Measurements from ENCODE around the gene MRGPRX2. TPM values are rescaled to one million over a fixed set of nuclear protein-coding genes. Genes with fewer than 3 reads are reported as not detected.

The MRGPRX2 gene
- polyA plus RNA-seq (2011; rRNA removed) (not detected in 2 replicates), polyA minus RNA-seq (2011; rRNA and poly(A)+ RNA removed) (not detected in 2 replicates)

DNA sequence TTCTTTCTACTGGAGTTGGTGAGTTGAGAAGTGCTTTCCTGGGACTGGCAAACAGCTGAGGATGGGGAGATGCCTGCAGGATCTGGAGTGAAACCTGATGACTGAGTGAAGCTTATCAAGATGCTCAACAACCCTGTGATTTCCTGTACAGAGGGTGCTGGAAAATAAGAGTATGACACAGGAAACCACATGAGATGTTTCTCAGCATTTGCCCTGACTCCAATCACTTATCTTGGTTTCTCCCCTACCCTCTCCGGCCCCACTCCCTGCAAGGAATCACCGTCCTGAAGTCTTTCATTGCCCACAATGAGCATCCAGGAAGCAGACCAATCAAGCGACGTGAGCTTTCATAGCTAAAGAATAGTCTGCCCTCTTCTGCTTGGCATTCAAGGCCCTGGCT is at the start of gene MRGPRX2:
Gene MRGPRX2 (minus strand): TSS at position 89 of the 400 bp plus-strand sequence. CDS start 4,315 bp downstream, outside the sequence.
- Histone ChIP-seq H3K4me3 (ENCODE audit: low read depth, low read length) (no peak within 1 kb of the TSS), H3K27me3 (ENCODE audit: control insufficient read depth, insufficient read depth, low read length) (peaks cover 8% of the 10 kb centered on the region), H3K9me3 (ENCODE audit: control insufficient read depth, insufficient read depth, low read length) (no peaks in the 10 kb centered on the region; the same call in 1 of the 2 replicates), H3K27ac (ENCODE audit: low read depth, low read length) (no peak within 1 kb of the TSS)
- POLR2A ChIA-PET, result no interaction called here
- TF ChIP-seq, protein P1, sequence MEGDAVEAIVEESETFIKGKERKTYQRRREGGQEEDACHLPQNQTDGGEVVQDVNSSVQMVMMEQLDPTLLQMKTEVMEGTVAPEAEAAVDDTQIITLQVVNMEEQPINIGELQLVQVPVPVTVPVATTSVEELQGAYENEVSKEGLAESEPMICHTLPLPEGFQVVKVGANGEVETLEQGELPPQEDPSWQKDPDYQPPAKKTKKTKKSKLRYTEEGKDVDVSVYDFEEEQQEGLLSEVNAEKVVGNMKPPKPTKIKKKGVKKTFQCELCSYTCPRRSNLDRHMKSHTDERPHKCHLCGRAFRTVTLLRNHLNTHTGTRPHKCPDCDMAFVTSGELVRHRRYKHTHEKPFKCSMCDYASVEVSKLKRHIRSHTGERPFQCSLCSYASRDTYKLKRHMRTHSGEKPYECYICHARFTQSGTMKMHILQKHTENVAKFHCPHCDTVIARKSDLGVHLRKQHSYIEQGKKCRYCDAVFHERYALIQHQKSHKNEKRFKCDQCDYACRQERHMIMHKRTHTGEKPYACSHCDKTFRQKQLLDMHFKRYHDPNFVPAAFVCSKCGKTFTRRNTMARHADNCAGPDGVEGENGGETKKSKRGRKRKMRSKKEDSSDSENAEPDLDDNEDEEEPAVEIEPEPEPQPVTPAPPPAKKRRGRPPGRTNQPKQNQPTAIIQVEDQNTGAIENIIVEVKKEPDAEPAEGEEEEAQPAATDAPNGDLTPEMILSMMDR (IDR thresholded peaks at IDR 0.05; ENCODE audit: low read depth, low read length), result no peak
- CTCF ChIA-PET, result interaction anchor here (0.7 to 5.4 kb wide), 2 partner anchors 10 to 16 kb away, joined by 3 to 39 read pairs; no protein-coding TSS in a partner anchor
- DNase-seq (ENCODE audit: low read depth, low spot score), result no peak

DNA sequence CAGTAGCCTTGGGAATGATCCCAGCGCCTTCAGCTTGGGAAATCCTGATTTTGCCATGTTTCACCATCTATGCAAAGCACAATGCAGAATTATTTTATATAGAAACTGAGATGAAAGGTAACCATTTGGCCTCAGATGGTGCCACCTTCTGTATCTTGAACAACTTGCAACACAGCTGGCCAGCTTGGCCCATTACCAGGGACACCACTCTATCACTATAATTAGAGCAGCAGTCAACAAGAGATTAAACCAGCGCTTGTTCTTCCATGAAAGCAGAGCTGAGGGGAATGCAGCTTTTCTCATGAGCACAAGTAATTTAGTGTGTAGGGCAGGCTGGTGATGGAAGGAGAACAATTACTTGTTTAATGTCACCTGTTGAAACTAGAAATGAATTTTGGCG is 49.8 kb upstream of the MRGPRX2 start:
- POLR2A ChIA-PET, result no interaction called here
- H3K4me3 ChIP-seq (ENCODE audit: low read depth, low read length), result no peak overlapping the region
- no peaks in the 10 kb centered on the region for H3K9me3 ChIP-seq (ENCODE audit: control insufficient read depth, insufficient read depth, low read length)
- CTCF ChIA-PET, result interaction anchor here (1.6 kb wide), 1 partner anchor 39 kb away, joined by 7 read pairs; no protein-coding TSS in a partner anchor
- TF ChIP-seq, protein P1 (IDR thresholded peaks at IDR 0.05; ENCODE audit: low read depth, low read length), result no peak
- H3K27me3 ChIP-seq (ENCODE audit: control insufficient read depth, insufficient read depth, low read length), result peaks cover 23% of the 10 kb centered on the region
- H3K27ac ChIP-seq (ENCODE audit: low read depth, low read length), result no peak overlapping the region
- no peak for DNase-seq (ENCODE audit: low read depth, low spot score)

DNA sequence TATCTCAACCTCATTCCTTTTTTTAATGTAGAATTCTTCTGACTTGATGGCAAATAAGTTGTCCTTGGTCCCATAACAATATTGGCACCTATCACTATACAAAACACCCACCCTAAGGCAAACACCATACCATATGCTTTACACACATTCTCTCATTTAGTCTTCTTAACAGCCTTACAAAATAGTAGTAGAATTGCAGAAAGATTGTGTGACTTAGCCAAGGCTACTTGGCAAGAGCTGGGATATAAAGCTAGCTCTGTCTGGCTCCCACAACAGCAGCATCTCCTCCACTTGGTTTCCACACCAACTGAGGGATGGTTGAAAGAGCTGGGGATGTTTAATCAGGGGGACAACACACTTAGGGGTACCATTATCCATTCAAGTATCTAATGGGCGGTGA is 46.6 kb upstream of the MRGPRX2 start:
- Histone ChIP-seq H3K27me3 (ENCODE audit: control insufficient read depth, insufficient read depth, low read length) (peaks cover 11% of the 10 kb centered on the region), H3K27ac (ENCODE audit: low read depth, low read length) (no peak overlapping the region), H3K9me3 (ENCODE audit: control insufficient read depth, insufficient read depth, low read length) (no peaks in the 10 kb centered on the region), H3K4me3 (ENCODE audit: low read depth, low read length) (no peak overlapping the region)
- no peak for DNase-seq (ENCODE audit: low read depth, low spot score)
- TF ChIP-seq, protein P1 (IDR thresholded peaks at IDR 0.05; ENCODE audit: low read depth, low read length), result no peak
- CTCF ChIA-PET, result no interaction called here
- POLR2A ChIA-PET, result no interaction called here

DNA sequence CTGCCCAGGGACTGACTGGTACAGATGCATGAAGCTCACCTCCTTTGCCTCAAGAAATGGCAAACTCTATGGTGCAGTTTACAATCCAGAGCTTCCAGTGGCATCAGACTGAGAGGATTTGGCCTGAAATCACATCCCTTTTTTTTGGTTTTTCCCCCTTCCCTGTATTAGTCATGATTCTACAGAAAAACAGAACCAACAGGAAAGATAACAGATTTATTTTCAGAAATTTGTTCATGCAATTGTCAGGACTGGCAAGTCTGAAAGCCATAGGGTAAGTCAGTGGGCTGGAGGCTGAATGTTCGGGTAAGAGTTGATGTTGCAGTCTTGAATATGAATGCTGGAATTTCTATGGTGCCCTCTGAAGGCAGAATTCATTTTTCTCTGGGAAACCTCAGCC is 44.5 kb upstream of the MRGPRX2 start:
- TF ChIP-seq, protein P1 (IDR thresholded peaks at IDR 0.05; ENCODE audit: low read depth, low read length), result no peak
- H3K27me3 ChIP-seq (ENCODE audit: control insufficient read depth, insufficient read depth, low read length), result peaks cover 10% of the 10 kb centered on the region
- H3K27ac ChIP-seq (ENCODE audit: low read depth, low read length), result no peak overlapping the region
- ChIA-PET CTCF (interaction anchor here (0.9 to 1.0 kb wide), 2 partner anchors 15 to 34 kb away, joined by 3 to 4 read pairs; no protein-coding TSS in a partner anchor), POLR2A (no interaction called here)
- no peak for DNase-seq (ENCODE audit: low read depth, low spot score)
- no peak overlapping the region for H3K4me3 ChIP-seq (ENCODE audit: low read depth, low read length)
- no peaks in the 10 kb centered on the region for H3K9me3 ChIP-seq (ENCODE audit: control insufficient read depth, insufficient read depth, low read length)

- DNase-seq (ENCODE audit: low read depth, low spot score), result no peak
- Histone ChIP-seq H3K27ac (ENCODE audit: low read depth, low read length) (no peak overlapping the region), H3K9me3 (ENCODE audit: control insufficient read depth, insufficient read depth, low read length) (no peaks in the 10 kb centered on the region), H3K27me3 (ENCODE audit: control insufficient read depth, insufficient read depth, low read length) (peaks cover 4% of the 10 kb centered on the region), H3K4me3 (ENCODE audit: low read depth, low read length) (no peak overlapping the region)
- ChIA-PET CTCF (interaction anchor here (1.3 kb wide), 1 partner anchor 31 kb away, joined by 13 read pairs; no protein-coding TSS in a partner anchor), POLR2A (no interaction called here)
- TF ChIP-seq, protein P1 (IDR thresholded peaks at IDR 0.05; ENCODE audit: low read depth, low read length), result no peak
Measured at GRCh38 chr11:19102521-19102900, 42.0 kb upstream of the MRGPRX2 start.
